Measurements from ENCODE around the gene USH2A. TPM values are rescaled to one million over a fixed set of nuclear protein-coding genes. Genes with fewer than 3 reads are reported as not detected.

USH2A gene
- total and polyA plus RNA-seq, 8 donors, result 0.03 to 0.28 (median 0.06) TPM

DNA sequence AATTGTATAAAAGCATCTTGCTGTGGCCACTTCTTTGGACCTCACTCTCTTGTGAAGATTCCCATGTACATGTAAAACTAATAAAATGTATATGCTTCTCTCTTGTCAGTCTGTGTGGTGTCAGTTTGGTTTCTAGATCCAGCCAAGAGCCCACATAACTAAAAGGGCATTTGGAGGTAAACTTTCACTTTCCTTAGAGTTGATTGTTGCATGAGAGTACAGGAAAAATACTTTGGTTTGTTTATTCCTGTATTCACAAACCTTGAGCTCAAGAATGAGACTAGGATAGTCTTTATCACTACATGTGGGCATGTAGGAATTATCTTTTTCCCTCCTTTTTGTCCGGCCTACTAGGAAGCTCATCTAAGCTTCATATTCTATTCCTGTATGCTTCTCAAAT is 805.3 kb downstream of the USH2A start:
- H3K36me3 ChIP-seq, result peaks cover 0 to 15% (median 6%) of the 10 kb centered on the region in 3 donors
- 86 to 92% methylated on average over 1 of the region's 1 CpG for WGBS, 2 donors

DNA sequence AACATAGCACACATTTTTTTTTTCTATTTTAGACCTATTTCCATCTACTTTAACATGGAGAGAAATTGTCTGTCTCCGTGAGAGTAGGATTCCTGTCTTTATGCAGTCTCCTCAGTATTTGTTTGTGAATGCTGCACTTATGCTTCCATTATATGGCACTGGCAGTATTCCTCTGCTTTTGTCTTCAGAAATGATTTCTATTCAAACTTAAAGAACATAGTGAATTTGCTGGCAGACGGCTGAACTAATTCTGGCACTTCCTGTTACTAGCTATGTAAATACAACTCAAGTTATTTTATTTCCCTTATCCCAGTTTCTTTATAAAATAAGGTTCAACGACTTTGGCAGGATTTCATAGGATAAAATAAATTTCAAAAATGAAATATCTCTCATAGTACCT is 810.9 kb downstream of the USH2A start:
- H3K27ac ChIP-seq, result no peak overlapping the region
- no peaks in the 10 kb centered on the region for H3K4me1 ChIP-seq
- ATAC-seq (no peak), DNase-seq (no peak), FAIRE-seq (no peak)
- 72 to 81% methylated on average over 3 of the region's 3 CpGs for whole genome bisulfite sequencing, 2 donors
- H3K27me3 ChIP-seq, result no peaks in the 10 kb centered on the region
- peaks cover 0 to 17% (median 0%) of the 10 kb centered on the region in 3 donors for H3K36me3 ChIP-seq
- no peak overlapping the region for H3K4me3 ChIP-seq
- TF ChIP-seq, protein P1, sequence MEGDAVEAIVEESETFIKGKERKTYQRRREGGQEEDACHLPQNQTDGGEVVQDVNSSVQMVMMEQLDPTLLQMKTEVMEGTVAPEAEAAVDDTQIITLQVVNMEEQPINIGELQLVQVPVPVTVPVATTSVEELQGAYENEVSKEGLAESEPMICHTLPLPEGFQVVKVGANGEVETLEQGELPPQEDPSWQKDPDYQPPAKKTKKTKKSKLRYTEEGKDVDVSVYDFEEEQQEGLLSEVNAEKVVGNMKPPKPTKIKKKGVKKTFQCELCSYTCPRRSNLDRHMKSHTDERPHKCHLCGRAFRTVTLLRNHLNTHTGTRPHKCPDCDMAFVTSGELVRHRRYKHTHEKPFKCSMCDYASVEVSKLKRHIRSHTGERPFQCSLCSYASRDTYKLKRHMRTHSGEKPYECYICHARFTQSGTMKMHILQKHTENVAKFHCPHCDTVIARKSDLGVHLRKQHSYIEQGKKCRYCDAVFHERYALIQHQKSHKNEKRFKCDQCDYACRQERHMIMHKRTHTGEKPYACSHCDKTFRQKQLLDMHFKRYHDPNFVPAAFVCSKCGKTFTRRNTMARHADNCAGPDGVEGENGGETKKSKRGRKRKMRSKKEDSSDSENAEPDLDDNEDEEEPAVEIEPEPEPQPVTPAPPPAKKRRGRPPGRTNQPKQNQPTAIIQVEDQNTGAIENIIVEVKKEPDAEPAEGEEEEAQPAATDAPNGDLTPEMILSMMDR (IDR thresholded peaks at IDR 0.05), result no peak
- intact Hi-C loops (cut with DNase I), result no loop called here
- H3K9me3 ChIP-seq, result no peaks in the 10 kb centered on the region

More for the DNA sequence above, 805.3 kb downstream of the USH2A start:
- H3K9me3 ChIP-seq, result no peaks in the 10 kb centered on the region
- H3K27me3 ChIP-seq, result no peaks in the 10 kb centered on the region
- no peak overlapping the region for H3K4me3 ChIP-seq
- FAIRE-seq, result no peak
- intact Hi-C loops (cut with DNase I), result no loop called here
- H3K27ac ChIP-seq, result no peak overlapping the region
- no peak for DNase-seq
- no peaks in the 10 kb centered on the region for H3K4me1 ChIP-seq
- TF ChIP-seq, protein P1 (IDR thresholded peaks at IDR 0.05), result no peak
- ATAC-seq, result no peak

DNA sequence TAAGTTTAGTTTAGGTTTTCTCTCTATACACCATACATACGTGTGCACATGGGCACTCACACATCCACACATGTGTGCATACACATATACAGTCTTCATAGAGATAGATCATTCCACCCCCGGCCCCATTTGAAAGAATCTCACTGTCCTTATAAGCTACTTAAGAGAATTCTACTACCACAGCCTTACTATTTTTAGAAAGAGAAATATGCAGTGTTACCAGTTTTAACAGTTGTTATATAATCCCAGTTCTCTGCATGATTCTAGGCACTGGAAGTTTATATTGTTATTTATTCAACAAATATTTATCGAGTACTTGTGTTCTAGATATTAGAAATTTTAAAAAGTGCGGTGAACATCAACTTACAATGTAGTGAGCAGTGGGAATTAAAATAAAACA is 814.6 kb downstream of the USH2A start:
- Histone ChIP-seq H3K36me3 (peaks cover 0 to 17% (median 0%) of the 10 kb centered on the region in 3 donors), H3K4me1 (no peaks in the 10 kb centered on the region), H3K9me3 (no peaks in the 10 kb centered on the region), H3K4me3 (no peak overlapping the region), H3K27ac (no peak overlapping the region), H3K27me3 (no peaks in the 10 kb centered on the region)
- intact Hi-C loops (cut with DNase I), result no loop called here
- 77 to 82% methylated on average over 4 of the region's 4 CpGs for WGBS, 2 donors
- ATAC-seq, result no peak
- TF ChIP-seq, protein P1 (IDR thresholded peaks at IDR 0.05), result no peak
- no peak for FAIRE-seq
- DNase-seq, result no peak

DNA sequence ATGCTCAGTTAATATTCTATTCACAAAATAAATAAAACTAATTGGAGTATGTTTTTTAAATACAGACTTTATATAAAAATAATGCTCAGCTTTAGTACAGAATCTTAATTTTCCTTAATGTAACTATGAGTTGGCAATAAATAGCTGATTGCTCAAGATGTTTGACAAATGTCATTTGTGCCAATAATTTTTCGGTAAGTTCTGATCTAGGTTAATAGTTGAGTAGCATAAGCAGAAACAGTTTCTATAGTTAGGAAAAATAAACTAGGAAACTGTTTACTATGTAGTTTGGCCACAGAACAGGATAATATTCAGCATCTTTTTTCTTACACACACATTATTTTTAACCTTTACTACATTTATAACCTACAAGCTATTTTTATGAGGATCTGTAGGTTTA is 815.8 kb downstream of the USH2A start:
- Histone ChIP-seq H3K4me1 (no peaks in the 10 kb centered on the region), H3K9me3 (no peaks in the 10 kb centered on the region), H3K27me3 (no peaks in the 10 kb centered on the region), H3K27ac (no peak overlapping the region), H3K4me3 (no peak overlapping the region), H3K36me3 (peaks cover 0 to 7% (median 0%) of the 10 kb centered on the region in 3 donors)
- intact Hi-C loops (cut with DNase I), result no loop called here
- DNase-seq (no peak), ATAC-seq (no peak), FAIRE-seq (peak; percentile 20)
- WGBS, 2 donors, result 25 to 46% methylated on average over 1 of the region's 1 CpG
- TF ChIP-seq, protein P1 (IDR thresholded peaks at IDR 0.05), result no peak

DNA sequence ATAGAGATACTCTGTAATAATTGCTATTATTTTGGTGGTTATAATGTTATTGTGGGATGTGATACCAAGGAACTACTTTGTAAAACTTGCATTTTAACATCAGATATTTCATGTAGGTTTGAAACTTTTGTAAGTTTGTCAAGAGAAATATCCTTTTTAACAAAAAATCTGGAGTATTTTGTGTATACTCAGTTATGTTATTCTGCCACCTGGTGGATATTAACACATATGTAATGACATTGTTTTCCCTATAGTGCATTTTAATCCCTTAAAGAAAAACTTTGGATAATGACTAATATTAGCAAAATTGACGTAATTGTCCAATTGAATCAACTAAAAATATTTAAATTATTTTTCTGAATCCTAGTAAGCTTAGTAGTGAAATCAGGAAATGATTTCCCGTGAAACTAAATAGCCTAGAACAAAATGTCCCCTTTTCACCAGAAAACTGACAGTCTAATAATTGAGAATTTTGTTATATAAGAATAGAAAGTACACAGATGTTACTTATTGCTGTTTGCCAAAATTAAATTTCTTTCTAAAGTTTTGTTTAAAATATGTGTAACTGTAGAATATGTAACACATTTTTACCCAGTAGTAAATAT is 816.6 kb downstream of the USH2A start:
- Histone ChIP-seq H3K27me3 (no peaks in the 10 kb centered on the region), H3K9me3 (no peaks in the 10 kb centered on the region), H3K36me3 (peaks cover 0 to 8% (median 0%) of the 10 kb centered on the region in 3 donors), H3K4me1 (no peaks in the 10 kb centered on the region), H3K27ac (no peak overlapping the region), H3K4me3 (no peak overlapping the region)
- intact Hi-C loops (cut with DNase I), result no loop called here
- DNase-seq, result no peak
- peak; percentile 78 for FAIRE-seq
- TF ChIP-seq, protein P1 (IDR thresholded peaks at IDR 0.05), result peak in 3 of 4 donors; percentile 31 to 43 (median 32)
- ATAC-seq, result peak in 2 of 4 donors; percentile 59 to 64
- 77 to 78% methylated on average over 2 of the region's 2 CpGs for WGBS, 2 donors

All from pancreas (tissue), 10 donors.